GM23338 (cell line): Measurements from ENCODE around the gene CFL2. TPM values are rescaled to one million over a fixed set of nuclear protein-coding genes. Genes with fewer than 3 reads are reported as not detected.

Experiments used
- ATAC-seq: fragments of 200-7000 bp; cut with Tn5 transposase; 3 replicates; pipeline ENCODE4 v1.9.1; 2020
- DNase-seq: peaks from one replicate; pipeline ENCODE4 v3.0.0-alpha.2; 2015; ENCODE audit warnings: low spot score
- H2AFZ ChIP-seq: fragments of 200-600 bp; sonication (generic); 2 replicates; pipeline ENCODE4 v1.8.0; 2016; ENCODE audit warnings: antibody characterized with exemption, mild to moderate bottlenecking, moderate library complexity
- H3F3A ChIP-seq: fragments of 200-600 bp; sonication (generic); replicated peaks from 2 replicates; pipeline ENCODE4 v1.8.0; 2017; ENCODE audit warnings: antibody characterized with exemption, mixed run types, low read depth
- H3K27ac ChIP-seq: fragments of 200-600 bp; sonication (generic); 2 replicates; pipeline ENCODE4 v1.6.1; 2016; ENCODE audit warnings: low read depth
- H3K27me3 ChIP-seq: fragments of 200-600 bp; sonication (generic); 2 replicates; pipeline ENCODE4 v1.8.0; 2016; ENCODE audit warnings: mild to moderate bottlenecking, mixed run types, moderate library complexity; ENCODE audit not compliant: insufficient read depth
- H3K36me3 ChIP-seq: fragments of 200-600 bp; sonication (generic); 2 replicates; pipeline ENCODE4 v1.8.0; 2016; ENCODE audit warnings: mild to moderate bottlenecking; ENCODE audit not compliant: insufficient read depth
- H3K4me1 ChIP-seq: fragments of 200-600 bp; sonication (generic); 2 replicates; pipeline ENCODE4 v1.8.0; 2016; ENCODE audit warnings: mild to moderate bottlenecking, moderate library complexity; ENCODE audit not compliant: insufficient read depth
- H3K4me2 ChIP-seq: fragments of 200-600 bp; sonication (generic); 2 replicates; pipeline ENCODE4 v1.7.1; 2017; ENCODE audit warnings: mixed run types
- H3K4me3 ChIP-seq: fragments of 200-600 bp; sonication (generic); 2 replicates; pipeline ENCODE4 v1.6.1; 2016; ENCODE audit warnings: mixed run types
- H3K79me2 ChIP-seq: fragments of 200-600 bp; sonication (generic); replicated peaks from 2 replicates; pipeline ENCODE4 v1.8.0; 2017; ENCODE audit warnings: mild to moderate bottlenecking; ENCODE audit not compliant: insufficient read depth
- H3K9me2 ChIP-seq: fragments of 200-600 bp; sonication (generic); 2 replicates; pipeline ENCODE4 v1.8.0; 2017; ENCODE audit not compliant: insufficient read depth
- H4K20me1 ChIP-seq: fragments of 200-600 bp; sonication (generic); replicated peaks from 2 replicates; pipeline ENCODE4 v1.8.0; 2017; ENCODE audit warnings: mild to moderate bottlenecking; ENCODE audit not compliant: insufficient read depth
- H3K27ac Mint-ChIP-seq: 2 replicates; pipeline ENCODE4 v1.8.0; 2020; ENCODE audit warnings: inconsistent platforms, mild to moderate bottlenecking, moderate library complexity, mixed read lengths
- H3K27me3 Mint-ChIP-seq: 3 replicates; pipeline ENCODE4 v1.8.0; 2022; ENCODE audit warnings: low read depth, mild to moderate bottlenecking, moderate library complexity, mixed read lengths, inconsistent platforms; ENCODE audit not compliant: insufficient read depth, poor library complexity
- H3K36me3 Mint-ChIP-seq: 3 replicates; pipeline ENCODE4 v1.8.0; 2021; ENCODE audit warnings: low read depth, mild to moderate bottlenecking, inconsistent platforms, moderate library complexity, mixed read lengths
- H3K4me1 Mint-ChIP-seq: 3 replicates; pipeline ENCODE4 v1.8.0; 2020; ENCODE audit warnings: mild to moderate bottlenecking, inconsistent platforms, mixed read lengths
- H3K4me3 Mint-ChIP-seq: 3 replicates; pipeline ENCODE4 v1.8.0; 2021; ENCODE audit warnings: moderate library complexity, mild to moderate bottlenecking, inconsistent platforms, mixed read lengths
- H3K9me3 Mint-ChIP-seq: 3 replicates; pipeline ENCODE4 v1.8.0; 2020; ENCODE audit warnings: moderate library complexity, mild to moderate bottlenecking, inconsistent platforms, mixed read lengths
- EZH2 ChIP-seq: fragments of 200-600 bp; sonication (generic); IDR thresholded peaks from one replicate; pipeline ENCODE4 v1.8.0; 2017; ENCODE audit warnings: antibody characterized with exemption, mild to moderate bottlenecking, low read depth; ENCODE audit not compliant: unreplicated experiment
- JUNB ChIP-seq: IDR thresholded peaks from one replicate; pipeline ENCODE4 v1.6.1; 2016; ENCODE audit warnings: antibody characterized with exemption; ENCODE audit not compliant: unreplicated experiment
- NANOG ChIP-seq: IDR thresholded peaks from 2 replicates; pipeline ENCODE4 v1.6.1; 2016; ENCODE audit warnings: antibody characterized with exemption, borderline replicate concordance
- POLR2AphosphoS5 ChIP-seq: IDR thresholded peaks from 2 replicates; pipeline ENCODE4 v1.6.1; 2016; ENCODE audit warnings: antibody characterized with exemption, low read depth
- ZNF114 ChIP-seq: fragments of 250-450 bp; sonication (Bioruptor Pico); IDR thresholded peaks from 2 replicates; pipeline ENCODE4 v1.5.0; 2020; ENCODE audit warnings: mild to moderate bottlenecking, moderate library complexity
- polyA plus RNA-seq: library from polyadenylated mRNA; unstranded; fragments of >200 nt; fragmentation: Nextera tagmentation; extraction: Ambion mirVana; gene quantifications from 2 replicates; pipeline ENCODE4 v1.2.1, GENCODE V29; 2016
- total RNA-seq: library from RNA; depleted of rRNA; stranded (reverse); fragments of >200 nt; shearing (Covaris generic); gene quantifications from 2 replicates; pipeline ENCODE4 v1.2.3, GENCODE V29; 2014
- TF ChIP-seq, protein P1 (sequence below): IDR thresholded peaks from 2 replicates; pipeline ENCODE4 v1.6.1; 2016; ENCODE audit warnings: antibody characterized with exemption
- TF ChIP-seq, protein P2 (sequence below): IDR thresholded peaks from one replicate; pipeline ENCODE4 v1.6.1; 2018; ENCODE audit warnings: antibody characterized with exemption; ENCODE audit not compliant: unreplicated experiment
- TF ChIP-seq, protein P3 (sequence below), 2 experiments: fragments of 200-600 bp in 1 of 2; sonication (generic) in 1 of 2; conservative IDR thresholded peaks; 2 replicates each; pipeline versions ENCODE4 v1.5.1 to v1.6.1; 2016 to 2017; ENCODE audit warnings: antibody characterized with exemption in 2 of 2, low read depth in 2 of 2, mild to moderate bottlenecking in 2 of 2, moderate library complexity in 1 of 2

The CFL2 gene
- total and polyA plus RNA-seq, 2 experiments from 2014 or later: 10.9 to 14.8 TPM

DNA sequence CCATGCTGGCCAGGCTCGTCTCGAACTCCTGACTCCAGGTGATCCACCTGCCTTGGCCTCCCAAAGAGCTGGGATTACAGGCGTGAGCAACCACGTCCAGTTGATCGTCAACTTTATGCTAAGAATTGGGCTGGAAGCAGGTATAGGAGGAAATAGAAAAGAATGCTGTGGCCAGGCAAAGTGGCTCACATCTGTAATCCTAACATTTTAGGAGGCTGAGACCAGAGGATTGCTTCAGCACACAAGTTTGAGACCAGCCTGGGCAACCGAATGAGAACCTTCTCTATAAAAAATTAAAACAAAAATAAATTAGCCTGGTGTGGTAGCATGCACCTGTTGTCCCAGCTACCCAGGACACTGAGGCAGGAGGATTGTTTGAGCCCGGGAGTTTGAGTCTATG is 47.4 kb downstream of the CFL2 start:
- Mint-ChIP-seq H3K4me3 (no peak overlapping the region), H3K4me1 (no peaks in the 10 kb centered on the region), H3K36me3 (no peaks in the 10 kb centered on the region), H3K9me3 (no peaks in the 10 kb centered on the region), H3K27ac (no peak overlapping the region), H3K27me3 (peaks cover 2% of the 10 kb centered on the region)
- no peak overlapping the region for H3K4me3 ChIP-seq
- ATAC-seq (no peak), DNase-seq (no peak)
- peak overlapping the region; percentile 66; the same call in 1 of the 2 replicates for H2AFZ ChIP-seq
- H4K20me1 ChIP-seq: no peaks in the 10 kb centered on the region
- no peaks in the 10 kb centered on the region for H3F3A ChIP-seq
- no peak overlapping the region for H3K27ac ChIP-seq
- H3K36me3 ChIP-seq: no peaks in the 10 kb centered on the region
- no peaks in the 10 kb centered on the region for H3K4me1 ChIP-seq
- H3K9me2 ChIP-seq: no peaks in the 10 kb centered on the region
- TF ChIP-seq, protein P1, sequence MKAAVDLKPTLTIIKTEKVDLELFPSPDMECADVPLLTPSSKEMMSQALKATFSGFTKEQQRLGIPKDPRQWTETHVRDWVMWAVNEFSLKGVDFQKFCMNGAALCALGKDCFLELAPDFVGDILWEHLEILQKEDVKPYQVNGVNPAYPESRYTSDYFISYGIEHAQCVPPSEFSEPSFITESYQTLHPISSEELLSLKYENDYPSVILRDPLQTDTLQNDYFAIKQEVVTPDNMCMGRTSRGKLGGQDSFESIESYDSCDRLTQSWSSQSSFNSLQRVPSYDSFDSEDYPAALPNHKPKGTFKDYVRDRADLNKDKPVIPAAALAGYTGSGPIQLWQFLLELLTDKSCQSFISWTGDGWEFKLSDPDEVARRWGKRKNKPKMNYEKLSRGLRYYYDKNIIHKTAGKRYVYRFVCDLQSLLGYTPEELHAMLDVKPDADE: no peak
- TF ChIP-seq EZH2: no peak
- H3K79me2 ChIP-seq: no peaks in the 10 kb centered on the region
- no peak overlapping the region for H3K4me2 ChIP-seq
- H3K27me3 ChIP-seq: no peaks in the 10 kb centered on the region

DNA sequence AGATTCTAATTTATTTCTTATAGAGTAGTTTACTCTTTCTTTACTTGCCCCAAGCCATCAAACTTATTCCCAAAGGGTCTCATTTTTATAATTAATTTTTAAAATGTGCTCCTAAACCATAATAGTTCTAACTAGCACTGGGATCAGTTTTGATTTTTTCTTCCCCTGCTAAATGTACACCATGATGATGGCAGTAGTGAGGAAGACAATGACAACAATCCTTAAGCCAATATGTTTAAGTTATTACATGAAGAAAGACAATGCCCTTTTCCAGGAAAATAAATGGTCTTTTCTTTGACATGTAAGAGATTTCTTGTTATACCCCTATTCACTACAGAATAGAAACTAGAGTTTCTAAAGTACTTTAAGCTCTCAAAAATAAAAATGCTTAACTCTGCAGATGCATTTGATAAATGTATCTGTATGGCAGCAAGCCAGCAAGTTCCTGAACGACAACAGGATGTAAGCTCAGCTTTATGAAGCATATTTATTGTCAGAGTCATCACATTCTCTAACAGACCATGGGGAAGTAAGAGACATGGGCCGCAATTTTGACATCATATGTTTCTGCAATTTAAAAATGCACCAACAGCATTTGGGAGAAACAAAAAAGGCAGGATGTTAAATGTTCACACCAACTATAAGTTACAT is 48.5 kb downstream of the CFL2 start:
- H4K20me1 ChIP-seq: no peaks in the 10 kb centered on the region
- H3K36me3 ChIP-seq: no peaks in the 10 kb centered on the region
- no peaks in the 10 kb centered on the region for H3K9me2 ChIP-seq
- no peaks in the 10 kb centered on the region for H3K27me3 ChIP-seq
- H3K27me3 Mint-ChIP-seq: peaks cover 2% of the 10 kb centered on the region
- no peaks in the 10 kb centered on the region for H3K36me3 Mint-ChIP-seq
- H2AFZ ChIP-seq: peak overlapping the region; percentile 7
- H3K4me2 ChIP-seq: no peak overlapping the region
- no peak overlapping the region for H3K4me3 Mint-ChIP-seq
- TF ChIP-seq NANOG: no peak
- TF ChIP-seq ZNF114 (CRISPR knock-in tag): no peak
- no peaks in the 10 kb centered on the region for H3K4me1 ChIP-seq
- ATAC-seq (no peak), DNase-seq (no peak)
- no peaks in the 10 kb centered on the region for H3K79me2 ChIP-seq
- H3K27ac Mint-ChIP-seq: no peak overlapping the region
- H3K9me3 Mint-ChIP-seq: no peaks in the 10 kb centered on the region
- no peak overlapping the region for H3K4me3 ChIP-seq
- H3F3A ChIP-seq: no peaks in the 10 kb centered on the region
- no peak overlapping the region for H3K27ac ChIP-seq
- H3K4me1 Mint-ChIP-seq: no peaks in the 10 kb centered on the region

DNA sequence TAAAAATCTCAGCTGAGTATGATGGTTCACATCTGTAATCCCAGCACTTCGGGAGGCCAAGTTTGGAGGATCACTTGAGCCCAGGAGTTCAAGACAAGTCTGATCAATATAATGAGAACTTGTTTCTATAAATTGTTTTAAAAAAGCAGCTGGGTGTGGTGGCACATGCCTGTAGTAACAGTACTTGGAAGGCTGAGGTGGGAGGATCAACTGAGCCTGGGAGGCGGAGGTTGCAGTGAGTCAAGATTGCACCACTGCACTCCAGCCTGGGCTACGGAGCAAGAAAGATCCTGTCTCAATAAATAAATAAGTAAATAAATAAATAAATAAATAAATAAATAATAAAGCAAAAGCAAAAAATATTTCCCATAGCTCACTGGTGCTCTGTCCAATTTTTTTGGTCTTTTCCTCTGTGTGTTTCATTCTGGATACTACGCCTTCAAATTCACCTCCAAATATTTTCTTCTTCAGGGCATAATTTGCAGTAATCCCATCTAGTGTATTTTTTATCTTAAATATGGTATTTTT is 51.8 kb downstream of the CFL2 start:
- H3K27me3 Mint-ChIP-seq: peaks cover 2% of the 10 kb centered on the region
- H3K27ac ChIP-seq: no peak overlapping the region
- H3K79me2 ChIP-seq: no peaks in the 10 kb centered on the region
- H3K4me3 Mint-ChIP-seq: no peak overlapping the region
- H3F3A ChIP-seq: no peaks in the 10 kb centered on the region
- no peak overlapping the region for H2AFZ ChIP-seq
- H3K9me2 ChIP-seq: no peaks in the 10 kb centered on the region; the same call in 1 of the 2 replicates
- H3K27ac Mint-ChIP-seq: no peak overlapping the region
- H3K27me3 ChIP-seq: no peaks in the 10 kb centered on the region
- no peaks in the 10 kb centered on the region for H3K4me1 ChIP-seq
- H3K4me2 ChIP-seq: no peak overlapping the region
- no peaks in the 10 kb centered on the region for H3K36me3 Mint-ChIP-seq
- DNase-seq (no peak), ATAC-seq (no peak)
- no peak overlapping the region for H3K4me3 ChIP-seq
- H4K20me1 ChIP-seq: no peaks in the 10 kb centered on the region
- H3K4me1 Mint-ChIP-seq: no peaks in the 10 kb centered on the region
- H3K36me3 ChIP-seq: no peaks in the 10 kb centered on the region
- H3K9me3 Mint-ChIP-seq: no peaks in the 10 kb centered on the region
- TF ChIP-seq, protein P2, sequence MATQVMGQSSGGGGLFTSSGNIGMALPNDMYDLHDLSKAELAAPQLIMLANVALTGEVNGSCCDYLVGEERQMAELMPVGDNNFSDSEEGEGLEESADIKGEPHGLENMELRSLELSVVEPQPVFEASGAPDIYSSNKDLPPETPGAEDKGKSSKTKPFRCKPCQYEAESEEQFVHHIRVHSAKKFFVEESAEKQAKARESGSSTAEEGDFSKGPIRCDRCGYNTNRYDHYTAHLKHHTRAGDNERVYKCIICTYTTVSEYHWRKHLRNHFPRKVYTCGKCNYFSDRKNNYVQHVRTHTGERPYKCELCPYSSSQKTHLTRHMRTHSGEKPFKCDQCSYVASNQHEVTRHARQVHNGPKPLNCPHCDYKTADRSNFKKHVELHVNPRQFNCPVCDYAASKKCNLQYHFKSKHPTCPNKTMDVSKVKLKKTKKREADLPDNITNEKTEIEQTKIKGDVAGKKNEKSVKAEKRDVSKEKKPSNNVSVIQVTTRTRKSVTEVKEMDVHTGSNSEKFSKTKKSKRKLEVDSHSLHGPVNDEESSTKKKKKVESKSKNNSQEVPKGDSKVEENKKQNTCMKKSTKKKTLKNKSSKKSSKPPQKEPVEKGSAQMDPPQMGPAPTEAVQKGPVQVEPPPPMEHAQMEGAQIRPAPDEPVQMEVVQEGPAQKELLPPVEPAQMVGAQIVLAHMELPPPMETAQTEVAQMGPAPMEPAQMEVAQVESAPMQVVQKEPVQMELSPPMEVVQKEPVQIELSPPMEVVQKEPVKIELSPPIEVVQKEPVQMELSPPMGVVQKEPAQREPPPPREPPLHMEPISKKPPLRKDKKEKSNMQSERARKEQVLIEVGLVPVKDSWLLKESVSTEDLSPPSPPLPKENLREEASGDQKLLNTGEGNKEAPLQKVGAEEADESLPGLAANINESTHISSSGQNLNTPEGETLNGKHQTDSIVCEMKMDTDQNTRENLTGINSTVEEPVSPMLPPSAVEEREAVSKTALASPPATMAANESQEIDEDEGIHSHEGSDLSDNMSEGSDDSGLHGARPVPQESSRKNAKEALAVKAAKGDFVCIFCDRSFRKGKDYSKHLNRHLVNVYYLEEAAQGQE: no peak
- TF ChIP-seq NANOG: no peak
- TF ChIP-seq JUNB: no peak
- TF ChIP-seq, protein P3, sequence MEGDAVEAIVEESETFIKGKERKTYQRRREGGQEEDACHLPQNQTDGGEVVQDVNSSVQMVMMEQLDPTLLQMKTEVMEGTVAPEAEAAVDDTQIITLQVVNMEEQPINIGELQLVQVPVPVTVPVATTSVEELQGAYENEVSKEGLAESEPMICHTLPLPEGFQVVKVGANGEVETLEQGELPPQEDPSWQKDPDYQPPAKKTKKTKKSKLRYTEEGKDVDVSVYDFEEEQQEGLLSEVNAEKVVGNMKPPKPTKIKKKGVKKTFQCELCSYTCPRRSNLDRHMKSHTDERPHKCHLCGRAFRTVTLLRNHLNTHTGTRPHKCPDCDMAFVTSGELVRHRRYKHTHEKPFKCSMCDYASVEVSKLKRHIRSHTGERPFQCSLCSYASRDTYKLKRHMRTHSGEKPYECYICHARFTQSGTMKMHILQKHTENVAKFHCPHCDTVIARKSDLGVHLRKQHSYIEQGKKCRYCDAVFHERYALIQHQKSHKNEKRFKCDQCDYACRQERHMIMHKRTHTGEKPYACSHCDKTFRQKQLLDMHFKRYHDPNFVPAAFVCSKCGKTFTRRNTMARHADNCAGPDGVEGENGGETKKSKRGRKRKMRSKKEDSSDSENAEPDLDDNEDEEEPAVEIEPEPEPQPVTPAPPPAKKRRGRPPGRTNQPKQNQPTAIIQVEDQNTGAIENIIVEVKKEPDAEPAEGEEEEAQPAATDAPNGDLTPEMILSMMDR (conservative IDR thresholded peaks at IDR 0.05; ENCODE audit: low read depth in 2 of 2): no peak
- TF ChIP-seq EZH2: no peak
- TF ChIP-seq POLR2AphosphoS5: no peak
